A549 (cell line): Measurements from ENCODE around the gene CAMSAP1. TPM values are rescaled to one million over a fixed set of nuclear protein-coding genes. Genes with fewer than 3 reads are reported as not detected.

Experiments
- ATAC-seq, 2 experiments: fragments of 200-7000 bp in 1 of 2; fragments of >200 bp in 1 of 2; cut with Nextera tagmentation in 1 of 2; cut with Tn5 transposase in 1 of 2; 3 replicates each; pipeline versions ENCODE4 v1.8.0 to v1.9.1; 2018 to 2020; ENCODE audit warnings: mild to moderate bottlenecking in 1 of 2, moderate library complexity in 1 of 2
- CTCF ChIA-PET: fragments of 300-600 bp; sonication (Branson Sonifier 250); formaldehyde crosslinking; extraction: SDS; loops from one replicate; lab custom pipeline; 2021; ENCODE audit warnings: antibody characterized with exemption, inconsistent platforms; lab: Yijun Ruan, JAX
- POLR2A ChIA-PET: fragments of 350-600 bp; formaldehyde crosslinking; extraction: SDS; loops from one replicate; lab custom pipeline; 2021; ENCODE audit warnings: antibody characterized with exemption, inconsistent platforms; lab: Yijun Ruan, JAX
- DNase-seq, 2 experiments: peaks; one replicate each; pipeline versions ENCODE4 v3.0.0 to v3.0.0-alpha.2; 2011 to 2016; ENCODE audit warnings: low read depth in 1 of 2, low spot score in 1 of 2
- FAIRE-seq: peaks from 2 replicates; lab custom pipeline; 2011; peaks lifted over from hg19 to GRCh38; lab: Jason Lieb, UNC
- H3K27ac ChIP-seq, 2 experiments: fragments of >200 bp; sonication (Bioruptor Twin); formaldehyde crosslinking; 3 replicates each; pipeline ENCODE4 v1.5.1; 2016 to 2017
- H3K4me1 ChIP-seq: fragments of >200 bp; sonication (Bioruptor Twin); formaldehyde crosslinking; 3 replicates; pipeline ENCODE4 v1.6.1; 2016
- H3K4me2 ChIP-seq: fragments of >200 bp; sonication (Bioruptor Twin); formaldehyde crosslinking; 3 replicates; pipeline ENCODE4 v1.6.1; 2016
- H3K4me3 ChIP-seq: fragments of >200 bp; sonication (Bioruptor Twin); formaldehyde crosslinking; 3 replicates; pipeline ENCODE4 v1.5.1; 2016
- H3K9me3 ChIP-seq: fragments of >200 bp; sonication (Bioruptor Twin); formaldehyde crosslinking; 3 replicates; pipeline ENCODE4 v1.6.1; 2016
- BHLHE40 ChIP-seq: IDR thresholded peaks from 2 replicates; pipeline ENCODE4 v1.6.1; 2012; ENCODE audit warnings: low read depth, low read length, inconsistent platforms
- CBX8 ChIP-seq: fragments of 200-600 bp; sonication (generic); IDR thresholded peaks from 2 replicates; pipeline ENCODE4 v1.6.1; 2016
- CEBPB ChIP-seq, 2 experiments: fragments of >200 bp in 1 of 2; sonication (Bioruptor Twin) in 1 of 2; formaldehyde crosslinking in 1 of 2; IDR thresholded peaks; 2 replicates each; pipeline ENCODE4 v1.6.1; 2012 to 2016
- CHD2 ChIP-seq: fragments of 150-350 bp; IDR thresholded peaks from 2 replicates; pipeline ENCODE4 v1.6.1; 2014; ENCODE audit warnings: low read length; ENCODE audit not compliant: partially characterized antibody
- EHMT2 ChIP-seq: fragments of 200-600 bp; sonication (generic); IDR thresholded peaks from 2 replicates; pipeline ENCODE4 v1.6.1; 2016; ENCODE audit warnings: antibody characterized with exemption, low read depth, mild to moderate bottlenecking, moderate library complexity
- ESRRA ChIP-seq: fragments of 150-350 bp; IDR thresholded peaks from 2 replicates; pipeline ENCODE4 v1.6.1; 2014; ENCODE audit warnings: mild to moderate bottlenecking, low read length, borderline replicate concordance
- FOSB ChIP-seq: fragments of 250-450 bp; sonication (Bioruptor Pico); IDR thresholded peaks from 2 replicates; pipeline ENCODE4 v1.5.0; 2020; ENCODE audit warnings: mild to moderate bottlenecking, moderate library complexity
- GATA3 ChIP-seq: IDR thresholded peaks from 2 replicates; pipeline ENCODE4 v1.6.1; 2012; ENCODE audit warnings: borderline replicate concordance
- HDAC2 ChIP-seq: fragments of 200-600 bp; sonication (generic); IDR thresholded peaks from 2 replicates; pipeline ENCODE4 v1.6.1; 2016
- HEYL ChIP-seq: fragments of 250-450 bp; sonication (Bioruptor Pico); IDR thresholded peaks from 2 replicates; pipeline ENCODE4 v1.8.0; 2021; ENCODE audit warnings: mild to moderate bottlenecking, moderate library complexity
- HOXA7 ChIP-seq: fragments of 250-450 bp; sonication (Bioruptor Pico); IDR thresholded peaks from 2 replicates; pipeline ENCODE4 v1.5.0; 2020; ENCODE audit warnings: mild to moderate bottlenecking, moderate library complexity
- HOXB5 ChIP-seq: fragments of 250-450 bp; sonication (Bioruptor Pico); IDR thresholded peaks from 2 replicates; pipeline ENCODE4 v1.5.0; 2020; ENCODE audit warnings: mild to moderate bottlenecking, moderate library complexity
- JUN ChIP-seq, 2 experiments: fragments of >200 bp; sonication (Bioruptor Twin); formaldehyde crosslinking; IDR thresholded peaks; 2 replicates in 1 of 2; 3 replicates in 1 of 2; pipeline ENCODE4 v1.6.1; 2016 to 2017
- KDM5A ChIP-seq: fragments of 200-600 bp; sonication (generic); IDR thresholded peaks from 2 replicates; pipeline ENCODE4 v1.6.1; 2016; ENCODE audit warnings: antibody characterized with exemption, mild to moderate bottlenecking
- MAZ ChIP-seq: fragments of 150-350 bp; IDR thresholded peaks from 2 replicates; pipeline ENCODE4 v1.6.1; 2014; ENCODE audit warnings: antibody characterized with exemption, low read depth, low read length, borderline replicate concordance
- PHF8 ChIP-seq: fragments of 200-600 bp; sonication (generic); IDR thresholded peaks from 2 replicates; pipeline ENCODE4 v1.6.1; 2016; ENCODE audit warnings: low read depth, mild to moderate bottlenecking, antibody characterized with exemption, moderate library complexity, borderline replicate concordance
- POLR2A ChIP-seq: IDR thresholded peaks from 2 replicates; pipeline ENCODE4 v1.6.1; 2012; ENCODE audit warnings: mild to moderate bottlenecking, low read length
- RARB ChIP-seq: fragments of 250-450 bp; sonication (Bioruptor Pico); IDR thresholded peaks from 2 replicates; pipeline ENCODE4 v1.8.0; 2021; ENCODE audit warnings: mild to moderate bottlenecking, moderate library complexity
- RCOR1 ChIP-seq: fragments of 150-350 bp; IDR thresholded peaks from 2 replicates; pipeline ENCODE4 v1.6.1; 2014; ENCODE audit warnings: antibody characterized with exemption, low read length, low read depth
- RFX5 ChIP-seq: fragments of 450-650 bp; IDR thresholded peaks from 2 replicates; pipeline ENCODE4 v1.7.1; 2014; ENCODE audit warnings: antibody characterized with exemption, mild to moderate bottlenecking, moderate library complexity
- ZC3H11A ChIP-seq: fragments of 450-650 bp; IDR thresholded peaks from 2 replicates; pipeline ENCODE4 v1.6.1; 2014; ENCODE audit warnings: antibody characterized with exemption, mild to moderate bottlenecking
- ZFP36 ChIP-seq: fragments of 450-650 bp; IDR thresholded peaks from 2 replicates; pipeline ENCODE4 v1.6.1; 2014; ENCODE audit warnings: borderline replicate concordance; ENCODE audit not compliant: partially characterized antibody
- ZSCAN20 ChIP-seq: fragments of 250-450 bp; sonication (Bioruptor Pico); IDR thresholded peaks from 2 replicates; pipeline ENCODE4 v1.8.0; 2022; ENCODE audit warnings: mild to moderate bottlenecking, moderate library complexity
- WGBS: methylation state at CpG from one replicate; pipeline ENCODE4 v1.1.6; 2017; ENCODE audit errors: missing lambda C conversion rate; 5-methylcytosine and 5-hydroxymethylcytosine counted together
- polyA plus RNA-seq, 4 experiments: library from polyadenylated mRNA; depleted of rRNA in 3 of 4; stranded (reverse); fragments of >200 nt; fragmentation: RNase III in 1 of 4; extraction: RNeasy Plus Mini Kit Qiagen cat#74134 plus additional on column Dnase treatment in 1 of 4; gene quantifications; 2 replicates in 3 of 4; 3 replicates in 1 of 4; pipeline ENCODE4 v1.2.3, GENCODE V29; 2011 to 2017
- TF ChIP-seq, protein P1 (sequence below): fragments of >200 bp; sonication (Bioruptor Twin); formaldehyde crosslinking; IDR thresholded peaks from 3 replicates; pipeline ENCODE4 v1.6.1; 2016
- TF ChIP-seq, protein P2 (sequence below): IDR thresholded peaks from 2 replicates; pipeline ENCODE4 v1.6.1; 2012
- TF ChIP-seq, protein P3 (sequence below): IDR thresholded peaks from 2 replicates; pipeline ENCODE4 v1.6.1; 2012
- TF ChIP-seq, protein P4 (sequence below): IDR thresholded peaks from 2 replicates; pipeline ENCODE4 v1.6.1; 2012; ENCODE audit warnings: low read depth, borderline replicate concordance

The CAMSAP1 gene
- polyA plus RNA-seq, 2 of the 4 experiments (the other 2 are of a cell fraction), result 8.6 to 15.0 TPM

DNA sequence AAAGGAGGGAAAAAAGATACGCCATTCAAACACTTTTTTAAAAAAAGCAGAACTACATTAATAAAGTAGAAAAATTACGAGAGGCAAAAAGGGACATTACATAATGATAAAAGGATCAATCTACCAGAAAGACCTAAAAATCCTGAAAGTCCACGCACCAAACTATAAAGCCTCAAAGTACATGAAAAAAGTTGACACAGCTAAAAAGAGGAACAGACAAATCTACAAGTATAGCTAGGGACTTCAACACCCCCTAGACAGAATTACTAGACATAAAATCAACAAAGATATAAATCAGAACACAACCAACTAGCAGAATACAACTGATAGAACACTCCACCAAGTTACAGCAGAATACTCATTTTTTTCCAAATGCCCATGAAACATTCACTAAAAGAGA lies 11.1 kb downstream of the CAMSAP1 start:
- Histone ChIP-seq H3K27ac (no peak overlapping the region), H3K4me1 (no peaks in the 10 kb centered on the region), H3K9me3 (peaks cover 22% of the 10 kb centered on the region), H3K4me2 (no peak overlapping the region), H3K4me3 (no peak overlapping the region)
- TF ChIP-seq HOXA7 (CRISPR knock-in tag) (no peak), ZFP36 (no peak), KDM5A (no peak), GATA3 (no peak), HEYL (no peak), JUN (IDR thresholded peaks at IDR 0.05) (no peak), HOXB5 (CRISPR knock-in tag) (no peak), ZC3H11A (no peak), ZSCAN20 (no peak)
- TF ChIP-seq, protein P1, sequence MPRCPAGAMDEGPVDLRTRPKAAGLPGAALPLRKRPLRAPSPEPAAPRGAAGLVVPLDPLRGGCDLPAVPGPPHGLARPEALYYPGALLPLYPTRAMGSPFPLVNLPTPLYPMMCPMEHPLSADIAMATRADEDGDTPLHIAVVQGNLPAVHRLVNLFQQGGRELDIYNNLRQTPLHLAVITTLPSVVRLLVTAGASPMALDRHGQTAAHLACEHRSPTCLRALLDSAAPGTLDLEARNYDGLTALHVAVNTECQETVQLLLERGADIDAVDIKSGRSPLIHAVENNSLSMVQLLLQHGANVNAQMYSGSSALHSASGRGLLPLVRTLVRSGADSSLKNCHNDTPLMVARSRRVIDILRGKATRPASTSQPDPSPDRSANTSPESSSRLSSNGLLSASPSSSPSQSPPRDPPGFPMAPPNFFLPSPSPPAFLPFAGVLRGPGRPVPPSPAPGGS, result no peak
- FAIRE-seq, result no peak
- ChIA-PET POLR2A (no interaction called here), CTCF (interaction anchor here (1.1 to 1.2 kb wide), 2 partner anchors 10 to 226 kb away, joined by 3 read pairs; no protein-coding TSS in a partner anchor)
- 89% methylated on average over 3 of the region's 3 CpGs for WGBS
- ATAC-seq, result no peak
- DNase-seq, result no peak

DNA sequence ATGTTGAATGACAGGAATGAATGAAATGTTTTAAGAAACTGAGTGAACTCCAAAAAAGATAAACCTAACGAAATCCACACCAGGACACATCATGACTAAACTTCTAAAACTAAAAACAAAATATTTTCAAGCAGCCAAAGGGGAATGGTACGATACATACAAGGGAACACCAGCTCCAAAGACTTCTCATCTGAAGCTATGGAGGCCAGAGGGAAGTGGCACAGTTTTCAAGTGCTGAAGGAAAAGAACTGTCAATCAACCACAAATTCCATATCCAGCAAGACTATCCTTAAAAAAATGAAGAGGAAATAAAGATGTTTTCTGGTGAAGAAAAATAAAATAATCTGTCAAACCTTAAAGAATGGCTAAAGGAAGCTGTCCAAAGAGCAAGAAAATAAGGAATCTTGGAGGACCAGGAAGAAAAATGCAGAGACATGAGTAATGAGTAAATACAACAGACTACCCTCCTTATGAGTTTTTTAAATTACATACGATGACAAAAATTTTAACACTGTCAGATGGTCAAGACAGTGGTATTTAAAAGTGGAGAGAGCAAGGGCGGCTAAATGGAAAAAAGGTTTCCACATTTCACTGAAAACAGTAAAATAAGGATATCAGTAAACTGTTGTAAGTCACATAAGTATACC lies 12.0 kb downstream of the CAMSAP1 start:
- TF ChIP-seq CEBPB (IDR thresholded peaks at IDR 0.05) (no peak), RFX5 (no peak), EHMT2 (no peak), ZC3H11A (no peak), POLR2A (no peak), RARB (CRISPR knock-in tag) (no peak), MAZ (no peak), RCOR1 (no peak), CHD2 (no peak), PHF8 (no peak), ESRRA (no peak), BHLHE40 (no peak), FOSB (CRISPR knock-in tag) (no peak), HDAC2 (no peak), CBX8 (no peak)
- TF ChIP-seq, protein P2, sequence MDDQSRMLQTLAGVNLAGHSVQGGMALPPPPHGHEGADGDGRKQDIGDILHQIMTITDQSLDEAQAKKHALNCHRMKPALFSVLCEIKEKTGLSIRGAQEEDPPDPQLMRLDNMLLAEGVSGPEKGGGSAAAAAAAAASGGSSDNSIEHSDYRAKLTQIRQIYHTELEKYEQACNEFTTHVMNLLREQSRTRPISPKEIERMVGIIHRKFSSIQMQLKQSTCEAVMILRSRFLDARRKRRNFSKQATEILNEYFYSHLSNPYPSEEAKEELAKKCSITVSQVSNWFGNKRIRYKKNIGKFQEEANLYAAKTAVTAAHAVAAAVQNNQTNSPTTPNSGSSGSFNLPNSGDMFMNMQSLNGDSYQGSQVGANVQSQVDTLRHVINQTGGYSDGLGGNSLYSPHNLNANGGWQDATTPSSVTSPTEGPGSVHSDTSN, result no peak
- TF ChIP-seq, protein P1, result no peak
- TF ChIP-seq, protein P3, sequence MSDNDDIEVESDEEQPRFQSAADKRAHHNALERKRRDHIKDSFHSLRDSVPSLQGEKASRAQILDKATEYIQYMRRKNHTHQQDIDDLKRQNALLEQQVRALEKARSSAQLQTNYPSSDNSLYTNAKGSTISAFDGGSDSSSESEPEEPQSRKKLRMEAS, result no peak
- TF ChIP-seq, protein P4, sequence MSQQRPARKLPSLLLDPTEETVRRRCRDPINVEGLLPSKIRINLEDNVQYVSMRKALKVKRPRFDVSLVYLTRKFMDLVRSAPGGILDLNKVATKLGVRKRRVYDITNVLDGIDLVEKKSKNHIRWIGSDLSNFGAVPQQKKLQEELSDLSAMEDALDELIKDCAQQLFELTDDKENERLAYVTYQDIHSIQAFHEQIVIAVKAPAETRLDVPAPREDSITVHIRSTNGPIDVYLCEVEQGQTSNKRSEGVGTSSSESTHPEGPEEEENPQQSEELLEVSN, result no peak
- TF ChIP-seq, all 56 proteins: peak for 0
- POLR2A ChIA-PET, result no interaction called here
- CTCF ChIA-PET, result interaction anchor here (0.8 to 1.0 kb wide), 2 partner anchors 31 to 72 kb away, joined by 3 read pairs; no protein-coding TSS in a partner anchor
- H3K4me1 ChIP-seq, result no peaks in the 10 kb centered on the region; the same call in 2 of the 3 replicates
- H3K4me3 ChIP-seq, result no peak overlapping the region
- H3K4me2 ChIP-seq, result no peak overlapping the region
- ATAC-seq, result no peak
- no peak for FAIRE-seq
- no peak overlapping the region for H3K27ac ChIP-seq
- 90% methylated on average over 4 of the region's 4 CpGs for WGBS
- no peak for DNase-seq
- H3K9me3 ChIP-seq, result peaks cover 22% of the 10 kb centered on the region
